ENCODE measurements around the gene MOCS3.
"Not testable (repeated sequence)": the region's sequence is repeated elsewhere in the genome, so short reads cannot be mapped to it uniquely, and the experiment has no call there.

Gene MOCS3

DNA sequence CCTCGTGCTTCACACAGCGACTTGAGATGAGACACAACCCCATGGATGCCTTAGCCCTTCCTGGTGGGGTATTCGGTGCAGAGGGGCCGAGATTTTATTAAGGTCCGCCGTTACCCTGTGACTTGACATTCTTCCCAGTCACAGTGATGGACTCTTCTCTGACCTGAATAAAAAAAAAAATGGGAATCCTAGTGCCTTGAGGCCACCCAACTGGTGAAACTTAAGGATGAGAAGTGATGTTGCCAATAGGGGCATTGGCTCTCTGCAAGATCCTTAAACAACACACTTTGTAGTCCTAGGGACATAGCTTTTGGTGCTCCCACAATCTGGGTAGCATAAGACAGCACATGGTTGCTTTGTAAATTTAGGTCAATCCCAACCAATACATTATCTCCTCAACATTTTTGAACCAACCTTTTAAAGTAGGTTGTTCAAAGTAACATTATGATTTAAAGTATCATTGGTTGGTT lies 26.6 kb upstream of the MOCS3 start:
- DNase-seq (ENCODE audit: low spot score): no peak

DNA sequence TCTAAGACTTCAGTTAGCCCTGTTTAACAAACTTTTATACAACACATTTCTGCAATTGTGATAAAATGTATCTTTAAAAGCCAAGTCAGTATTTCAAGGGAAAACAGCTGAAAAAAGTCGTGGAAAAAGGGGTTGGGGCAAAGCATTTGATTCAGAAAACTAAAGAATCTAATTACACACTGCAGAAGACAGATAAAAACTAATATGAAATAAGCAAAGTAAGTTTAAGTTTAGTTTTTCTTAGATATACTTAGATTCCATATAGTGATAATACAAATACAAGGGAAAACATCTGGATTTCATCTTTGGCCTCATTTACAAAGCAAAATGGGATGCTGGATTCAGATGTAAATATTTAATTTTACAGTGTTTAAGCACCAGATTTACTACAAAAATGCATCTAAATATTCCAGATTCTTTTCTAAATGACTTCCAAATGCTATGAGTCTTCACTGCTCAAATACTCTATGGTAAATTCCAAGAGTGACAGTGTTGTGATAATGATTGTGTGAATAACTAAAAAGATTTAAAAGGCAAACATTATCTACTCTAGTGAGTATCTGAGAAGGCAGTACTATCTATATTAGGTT lies 25.8 kb upstream of the MOCS3 start:
- no peak for DNase-seq (ENCODE audit: low spot score)

DNA sequence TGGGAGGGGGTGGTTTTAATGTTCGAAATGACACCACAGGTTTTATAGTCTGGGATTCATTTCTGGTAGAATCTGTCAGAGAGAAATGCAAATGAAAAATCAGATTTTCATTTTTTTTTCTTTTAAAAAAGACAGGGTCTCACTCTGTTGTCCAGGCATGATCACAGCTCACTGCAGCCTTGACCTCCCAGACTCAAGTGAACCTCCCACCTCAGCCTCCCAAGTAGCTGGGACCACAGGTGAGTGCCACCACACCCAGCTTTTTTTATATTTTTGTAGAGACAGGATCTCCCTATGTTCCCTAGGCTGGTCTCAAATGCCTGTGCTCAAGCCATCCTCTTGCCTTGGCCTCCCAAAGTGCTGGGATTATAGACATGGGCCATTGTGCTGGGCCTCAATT lies 25.0 kb upstream of the MOCS3 start:
- DNase-seq (ENCODE audit: low spot score): no peak

DNA sequence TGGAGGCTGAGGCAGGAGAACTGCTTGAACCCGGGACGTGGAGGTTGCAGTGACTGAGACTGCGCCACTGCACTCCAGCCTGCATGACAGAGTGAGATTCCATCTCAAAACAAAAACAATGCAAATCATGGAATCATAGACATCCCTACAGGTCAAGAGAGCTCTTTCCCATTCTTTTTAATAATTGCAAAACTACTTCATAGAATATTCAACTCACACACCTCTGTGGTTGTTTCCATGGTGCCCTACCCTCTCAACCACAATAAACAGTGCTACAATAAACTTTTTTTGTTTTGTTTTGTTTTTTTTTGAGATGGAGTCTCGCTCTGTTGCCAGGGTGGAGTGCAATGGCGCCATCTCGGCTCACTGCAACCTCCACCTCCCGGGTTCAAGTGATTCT lies 15.5 kb upstream of the MOCS3 start:
- no peak for DNase-seq (ENCODE audit: low spot score)

DNA sequence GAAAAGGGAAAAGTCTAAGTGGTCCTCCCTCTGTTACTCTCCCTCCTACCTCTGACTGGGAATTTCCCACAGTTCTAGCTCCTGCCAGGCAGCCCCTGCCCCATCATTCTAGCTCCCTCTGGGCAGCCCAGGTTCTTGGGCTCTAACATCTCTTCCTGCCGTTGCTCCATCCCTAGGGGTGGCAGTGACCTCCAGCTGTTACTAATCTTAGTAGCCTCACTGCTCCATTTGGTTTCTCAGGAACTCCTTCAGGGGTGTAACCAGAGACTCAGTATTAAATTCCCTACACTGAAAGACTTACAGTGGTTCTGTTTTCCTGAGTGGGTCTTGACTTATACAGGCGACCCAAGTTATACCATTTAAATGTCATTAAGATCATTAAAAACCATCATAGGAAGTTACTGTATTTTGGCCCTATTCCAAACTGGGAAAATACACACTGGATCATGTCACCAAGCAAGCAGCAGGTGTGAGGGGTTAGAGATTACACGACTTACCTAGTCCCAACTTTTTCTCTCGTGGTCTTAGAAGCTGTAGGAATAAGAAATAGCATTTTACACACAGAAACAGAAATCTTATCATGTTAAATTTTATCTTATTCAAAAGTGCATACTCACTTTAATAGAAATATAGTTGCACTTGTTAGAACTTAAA lies 10.4 kb upstream of the MOCS3 start:
- DNase-seq (ENCODE audit: low spot score): no peak

DNA sequence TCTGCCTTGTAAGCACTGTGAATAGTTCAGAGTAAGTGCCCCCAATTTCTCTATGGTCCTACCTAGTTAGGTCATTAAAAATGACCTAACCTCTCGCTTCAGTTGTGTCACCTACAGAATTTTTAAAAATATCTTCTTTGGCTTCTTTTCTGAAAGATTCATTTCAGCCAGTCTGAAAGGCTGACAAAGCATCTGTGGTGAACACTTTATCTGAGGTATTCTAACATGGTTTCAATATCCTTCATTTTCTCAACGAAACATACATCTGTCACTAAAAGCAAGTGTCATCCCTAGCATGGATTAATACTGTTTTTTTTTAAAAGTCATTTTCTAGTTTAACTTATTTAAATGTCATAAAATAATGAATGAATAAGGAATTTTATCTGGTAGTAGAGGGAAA lies 5.4 kb upstream of the MOCS3 start:
- DNase-seq (ENCODE audit: low spot score): no peak

DNA sequence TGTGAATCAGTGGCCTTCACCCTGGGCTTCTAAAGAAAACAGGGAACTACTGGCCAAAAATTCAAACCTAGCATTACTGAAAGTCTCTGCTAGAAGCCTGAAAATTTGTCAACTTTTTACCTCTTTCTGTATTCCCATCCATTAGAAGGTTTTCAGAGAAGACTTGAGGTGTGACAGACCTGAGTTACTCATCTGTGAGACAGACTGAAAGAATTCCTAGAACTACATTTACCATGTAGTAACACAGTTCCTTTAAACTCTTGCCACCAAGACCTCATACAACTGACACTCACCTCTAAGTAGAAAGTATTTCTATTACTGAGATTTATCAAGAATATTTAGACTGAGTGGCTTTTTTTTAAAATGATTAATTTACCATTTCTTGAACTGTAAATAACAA lies 4.8 kb upstream of the MOCS3 start:
- no peak for DNase-seq (ENCODE audit: low spot score)

DNA sequence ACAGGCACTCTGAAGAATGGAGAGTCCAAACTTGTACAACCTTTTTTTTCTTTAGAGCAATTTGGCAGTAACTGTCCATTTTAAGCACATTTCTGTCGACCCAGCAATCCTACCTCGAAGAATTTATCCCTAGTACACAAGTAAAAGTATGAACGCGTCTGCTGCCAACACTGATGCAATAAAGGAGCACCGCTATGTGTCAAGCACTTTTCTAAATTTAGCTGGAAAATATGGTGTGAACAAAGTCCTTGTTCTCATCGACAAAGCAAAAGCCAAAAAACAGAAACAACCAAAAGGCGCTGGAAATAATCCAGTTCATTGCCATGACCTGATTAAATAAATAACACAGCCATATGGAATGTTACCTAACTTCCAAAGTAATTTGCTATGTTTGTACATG lies 1.3 kb upstream of the MOCS3 start:
- DNase-seq (ENCODE audit: low spot score): no peak

DNA sequence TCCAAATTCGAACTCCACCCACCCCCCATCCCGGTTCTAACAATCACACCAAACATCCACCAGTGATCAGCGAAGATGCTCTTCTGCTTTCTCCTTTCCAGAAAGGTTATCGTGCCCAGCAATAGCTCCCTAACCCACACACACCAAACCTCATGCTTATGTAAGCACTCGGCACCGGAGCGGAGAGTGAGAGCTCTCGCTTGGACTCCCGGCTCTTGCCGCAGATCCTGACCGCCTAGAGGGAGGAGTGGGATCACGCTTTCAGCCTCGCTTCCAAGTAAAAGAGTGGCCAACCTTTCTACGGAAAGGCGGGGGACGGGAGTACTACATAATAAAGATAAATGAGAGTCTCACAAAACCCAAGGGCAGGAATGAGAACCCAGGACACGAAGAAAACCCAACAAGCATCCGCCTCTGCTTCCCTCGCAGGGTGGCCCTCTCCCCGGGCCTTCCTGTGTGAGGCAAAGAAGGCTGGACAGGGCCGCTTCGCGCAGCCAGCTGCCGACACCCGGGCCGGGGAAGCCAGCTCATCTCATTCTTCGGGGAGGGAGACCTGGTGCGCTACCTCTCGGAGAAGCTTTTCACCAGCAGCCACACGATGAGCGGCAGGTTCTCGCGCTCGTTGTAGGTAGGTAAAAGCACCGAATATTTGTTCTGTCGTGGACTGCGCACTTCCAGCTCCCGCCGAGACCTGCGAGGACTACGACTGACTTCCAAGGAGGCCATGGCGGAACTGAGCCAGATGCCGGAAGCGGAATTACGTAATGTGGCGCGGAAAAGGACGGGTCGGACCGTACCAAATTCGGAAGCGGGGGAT lies 612 bp upstream of the MOCS3 start, which contains the start of gene DPM1:
TSS of gene DPM1 (minus strand) at position 735 of the 817 bp plus-strand sequence. CDS start at position 726, 9 bp downstream.
- DNase-seq (ENCODE audit: low spot score): peak; percentile 90

DNA sequence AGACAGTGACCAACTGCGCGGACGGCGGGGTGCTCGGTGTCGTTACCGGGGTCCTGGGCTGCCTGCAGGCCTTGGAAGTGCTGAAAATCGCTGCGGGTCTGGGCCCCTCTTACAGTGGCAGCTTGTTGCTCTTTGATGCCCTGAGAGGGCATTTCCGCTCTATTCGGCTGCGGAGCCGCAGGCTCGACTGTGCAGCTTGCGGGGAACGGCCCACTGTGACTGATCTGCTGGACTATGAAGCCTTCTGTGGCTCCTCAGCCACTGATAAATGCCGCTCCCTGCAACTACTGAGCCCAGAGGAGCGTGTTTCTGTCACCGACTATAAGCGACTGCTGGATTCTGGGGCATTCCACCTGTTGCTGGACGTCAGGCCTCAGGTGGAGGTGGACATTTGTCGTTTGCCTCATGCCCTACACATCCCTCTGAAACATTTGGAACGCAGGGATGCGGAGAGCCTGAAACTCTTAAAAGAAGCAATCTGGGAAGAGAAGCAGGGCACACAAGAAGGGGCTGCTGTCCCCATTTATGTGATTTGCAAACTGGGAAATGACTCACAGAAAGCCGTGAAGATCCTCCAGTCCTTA lies 1.0 kb downstream of the MOCS3 start:
- DNase-seq (ENCODE audit: low spot score): no peak

DNA sequence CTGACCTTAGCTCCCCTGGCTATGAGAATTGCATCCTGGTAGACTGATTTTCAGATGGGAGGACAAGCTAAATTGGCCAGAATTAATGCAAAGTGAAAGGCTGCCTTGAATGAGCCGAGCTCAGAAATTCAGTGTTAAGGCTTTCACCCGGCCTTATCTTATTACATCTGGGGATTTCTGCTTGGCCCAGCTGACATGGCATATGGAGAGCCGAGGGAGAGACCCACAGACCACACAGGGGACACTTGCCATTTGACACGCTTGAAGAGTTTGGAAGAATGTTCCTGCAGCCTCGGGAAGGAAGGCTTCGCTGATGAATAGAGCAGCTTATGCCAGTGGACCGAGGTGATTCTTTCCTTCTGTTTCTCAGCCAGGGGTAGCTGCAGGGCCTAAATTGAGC lies 9.0 kb downstream of the MOCS3 start:
- DNase-seq (ENCODE audit: low spot score): peak; percentile 76

DNA sequence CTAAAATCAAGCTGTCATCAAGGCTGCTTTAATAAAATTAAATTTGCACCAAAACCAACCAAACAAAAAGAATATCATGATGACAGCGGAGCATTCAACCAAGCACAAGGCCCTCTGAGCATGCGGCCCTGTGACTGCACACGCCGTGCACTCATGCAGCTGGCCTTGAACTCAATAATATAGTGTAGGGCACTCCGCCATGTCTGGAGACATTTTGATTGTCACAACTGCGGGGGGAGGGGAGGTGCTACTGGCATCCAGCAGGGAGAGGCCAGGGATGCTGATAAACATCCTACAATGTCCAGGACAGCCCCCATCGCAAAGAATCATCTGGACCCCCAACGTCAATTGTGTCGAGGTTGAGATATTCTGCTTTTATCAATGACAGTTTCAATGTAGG lies 9.7 kb downstream of the MOCS3 start:
- DNase-seq (ENCODE audit: low spot score): peak; percentile 44

DNA sequence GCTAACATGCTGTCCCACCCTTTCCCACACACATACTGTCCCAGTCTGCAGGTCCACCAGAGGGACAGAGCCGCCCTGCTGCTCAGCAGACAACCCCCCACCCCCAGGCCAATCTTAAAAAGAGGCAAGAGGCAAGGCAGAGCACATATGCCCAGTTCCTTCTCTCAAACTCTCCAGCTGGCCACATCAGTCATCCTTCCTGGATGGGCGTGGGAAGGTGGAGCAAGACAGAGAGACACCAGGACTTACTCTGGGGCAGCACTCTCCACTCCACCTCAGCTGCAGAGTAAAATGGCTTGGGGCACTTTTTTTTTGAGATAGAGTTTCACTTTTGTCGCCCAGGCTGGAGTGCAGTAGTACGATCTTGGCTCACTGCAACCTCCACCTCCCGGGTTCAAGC lies 10.8 kb downstream of the MOCS3 start:
- DNase-seq (ENCODE audit: low spot score): peak; percentile 42

DNA sequence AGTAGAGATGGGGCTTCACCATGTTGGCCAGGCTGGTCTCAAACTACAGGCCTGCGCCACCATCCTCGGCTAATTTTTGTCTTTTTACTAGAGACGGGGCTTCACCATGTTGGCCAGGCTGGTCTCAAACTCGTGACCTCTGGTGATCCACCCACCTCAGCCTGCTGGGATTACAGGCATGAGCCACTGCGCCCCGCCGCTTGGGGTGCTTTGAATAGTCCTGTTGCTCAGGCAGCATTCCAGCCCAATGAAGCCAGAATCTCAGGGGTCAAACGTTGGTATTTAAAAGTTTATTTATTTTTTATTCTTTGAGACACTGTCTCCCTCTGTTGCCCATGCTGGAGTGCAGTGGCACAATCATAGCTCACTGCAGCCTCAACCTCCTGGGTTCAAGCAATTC lies 11.3 kb downstream of the MOCS3 start:
- peak; percentile 29 for DNase-seq (ENCODE audit: low spot score)

DNA sequence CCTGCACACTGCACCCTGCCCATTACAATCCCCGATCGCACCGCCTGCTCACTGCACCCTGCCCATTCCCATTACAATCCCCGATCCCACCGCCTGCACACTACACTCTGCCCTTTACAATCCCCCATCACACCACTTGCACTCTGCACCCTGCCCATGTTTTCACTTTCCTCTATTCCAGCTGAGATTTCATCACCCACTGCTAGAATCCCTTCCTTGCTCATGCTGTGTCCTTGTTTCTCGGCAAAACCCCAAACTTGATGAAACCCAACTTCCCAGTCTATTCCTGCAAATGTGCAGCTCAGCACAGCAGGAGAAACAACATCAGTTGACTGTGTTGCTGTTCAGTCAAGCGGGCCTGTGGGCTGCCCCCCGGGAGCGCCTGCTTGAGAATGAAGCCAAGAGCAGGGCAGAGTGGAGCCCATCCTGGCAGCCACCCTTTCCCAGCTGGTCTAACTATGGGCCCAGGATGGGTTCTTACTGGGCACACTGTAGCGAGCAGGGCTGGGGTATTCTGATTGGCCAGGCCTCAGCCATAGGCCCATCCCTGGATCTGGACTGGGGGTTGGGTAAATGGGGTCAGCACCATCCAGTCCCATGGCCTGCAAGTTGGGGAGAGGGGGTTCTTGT lies 17.2 kb downstream of the MOCS3 start:
- no peak for DNase-seq (ENCODE audit: low spot score)

DNA sequence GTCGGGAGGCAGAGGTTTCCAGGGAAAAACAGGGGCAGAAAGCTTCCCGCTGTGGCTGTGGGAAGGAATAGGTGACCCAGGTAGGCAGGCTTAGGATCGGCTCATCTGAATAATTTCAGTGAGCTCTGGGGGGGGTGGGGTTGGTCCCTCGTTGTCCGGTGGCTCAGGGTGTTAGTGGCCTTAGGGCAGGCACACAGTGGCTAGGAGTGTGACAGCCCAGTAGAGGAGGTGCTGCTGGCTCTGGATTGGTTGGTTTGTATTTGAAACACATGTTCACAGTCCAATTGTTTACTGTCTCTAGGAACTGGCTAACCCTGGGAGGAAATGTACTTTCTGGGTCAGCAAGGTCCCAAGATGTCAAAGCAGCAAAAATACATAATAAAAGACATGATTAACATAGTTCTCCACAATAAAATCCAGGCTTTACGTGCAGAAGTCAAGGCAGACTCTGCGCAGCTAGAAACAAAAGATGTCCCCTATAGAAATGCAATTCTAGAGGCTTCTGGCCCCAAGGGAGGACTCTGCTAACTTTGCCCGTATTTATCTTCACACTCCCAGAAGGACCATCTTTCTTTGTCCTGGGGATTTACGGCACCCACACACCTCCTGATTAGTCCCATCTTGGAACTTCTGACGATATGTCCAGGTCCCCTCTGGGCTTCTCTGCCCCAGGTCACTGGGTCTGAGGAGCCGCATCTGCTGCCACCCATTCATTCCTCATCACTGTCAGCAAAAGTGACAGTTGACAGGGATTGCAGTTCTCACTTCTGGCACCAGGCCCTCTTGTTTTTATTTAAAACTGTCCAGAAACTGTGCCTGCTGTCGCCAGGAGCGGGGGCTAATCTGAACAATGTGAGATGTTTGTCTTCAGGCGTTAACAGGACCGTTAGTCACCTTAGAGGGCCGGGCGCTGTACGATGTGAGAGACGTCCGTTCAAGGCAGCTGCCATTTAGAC lies 18.7 kb downstream of the MOCS3 start:
- no peak for DNase-seq (ENCODE audit: low spot score)

DNA sequence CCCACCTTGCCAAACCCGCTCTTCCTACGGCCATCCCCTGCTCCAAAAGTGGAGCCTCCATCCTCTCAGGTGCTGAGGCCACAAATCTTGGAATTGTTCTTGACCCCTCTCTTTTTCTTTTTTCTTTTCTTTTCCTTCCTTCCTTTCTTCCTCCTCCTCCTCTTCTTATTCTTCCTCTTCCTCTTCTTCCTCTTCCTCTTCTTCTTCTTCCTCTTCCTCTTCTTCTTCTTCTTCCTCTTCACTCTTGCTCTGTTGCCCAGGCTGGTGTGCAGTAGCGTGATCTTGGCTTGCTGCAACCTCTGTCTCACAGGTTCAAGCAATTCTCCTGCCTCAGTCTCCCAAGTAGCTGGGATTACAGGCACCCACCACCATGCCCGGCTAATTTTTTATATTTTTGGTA lies 19.9 kb downstream of the MOCS3 start:
- DNase-seq (ENCODE audit: low spot score): not testable (repeated sequence)

DNA sequence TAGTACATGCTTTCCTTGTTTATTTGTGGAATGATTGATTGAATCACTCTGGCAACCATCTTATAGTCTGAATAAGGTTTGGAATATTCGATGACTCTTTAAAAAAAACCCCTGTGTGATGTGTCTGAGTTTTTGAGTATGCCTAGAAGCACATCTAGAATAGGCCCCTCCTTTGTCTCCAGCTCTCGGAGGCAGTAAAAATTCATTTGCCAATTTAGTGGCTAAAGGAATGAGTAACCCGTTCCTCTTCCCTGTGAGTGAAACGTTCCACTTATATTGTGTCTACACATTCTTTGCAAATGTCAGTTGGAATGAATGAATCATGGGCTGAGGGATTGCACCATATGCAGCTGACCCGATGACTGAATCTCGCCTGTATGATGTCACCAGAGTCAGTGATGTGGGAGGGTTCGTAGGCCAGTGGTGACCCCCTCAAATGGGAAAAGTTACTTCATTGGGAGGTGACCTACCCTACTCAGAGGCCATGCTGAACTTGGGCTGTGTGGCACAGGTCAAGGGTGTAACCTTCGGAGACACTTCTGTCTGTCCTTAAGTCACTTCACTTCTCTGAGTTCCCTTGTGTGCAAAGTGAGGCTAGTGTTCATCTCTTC lies 21.6 kb downstream of the MOCS3 start:
- no peak for DNase-seq (ENCODE audit: low spot score)

DNA sequence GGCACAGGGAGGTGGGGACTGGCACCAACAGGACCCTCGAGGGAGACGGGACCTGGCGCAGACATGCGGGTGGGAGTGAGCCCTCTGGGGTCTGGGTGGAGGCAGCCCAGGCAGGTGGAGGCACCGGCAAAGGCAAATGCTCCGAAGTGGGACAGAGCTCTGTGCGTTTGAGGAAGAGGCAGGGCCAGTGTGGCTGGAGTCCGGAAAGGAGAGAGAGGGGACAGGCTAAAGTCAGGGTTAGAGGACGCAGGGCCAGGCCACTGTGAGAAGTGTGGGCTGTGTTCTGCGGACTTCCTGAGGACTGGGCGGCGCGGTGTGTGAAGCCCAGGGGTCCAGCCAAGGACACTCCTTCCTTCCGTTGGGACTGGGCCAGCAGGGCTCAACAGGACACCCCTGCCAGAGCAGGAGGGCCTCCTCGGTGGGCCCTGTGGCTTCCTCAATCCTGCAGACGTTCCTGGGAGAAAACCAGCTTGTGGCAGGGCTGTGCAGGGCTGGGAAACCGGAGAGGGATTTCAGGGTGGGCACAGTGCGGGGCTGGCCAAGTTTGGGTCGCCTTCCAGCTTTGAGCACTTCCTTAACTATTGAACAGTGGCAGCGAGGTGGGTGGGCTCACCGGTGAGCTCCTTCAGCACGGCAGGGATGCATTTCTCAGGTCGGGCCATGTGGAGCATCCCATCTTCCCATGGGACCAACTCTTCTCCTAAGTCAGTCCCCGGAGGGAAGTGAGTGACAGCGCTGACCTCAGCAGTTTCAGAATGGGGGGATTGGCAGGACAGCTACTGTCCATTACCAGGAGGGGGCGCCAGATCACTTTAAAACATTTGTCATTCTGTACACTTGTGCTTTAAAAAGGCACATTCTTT lies 22.5 kb downstream of the MOCS3 start:
- DNase-seq (ENCODE audit: low spot score): peak; percentile 76

DNA sequence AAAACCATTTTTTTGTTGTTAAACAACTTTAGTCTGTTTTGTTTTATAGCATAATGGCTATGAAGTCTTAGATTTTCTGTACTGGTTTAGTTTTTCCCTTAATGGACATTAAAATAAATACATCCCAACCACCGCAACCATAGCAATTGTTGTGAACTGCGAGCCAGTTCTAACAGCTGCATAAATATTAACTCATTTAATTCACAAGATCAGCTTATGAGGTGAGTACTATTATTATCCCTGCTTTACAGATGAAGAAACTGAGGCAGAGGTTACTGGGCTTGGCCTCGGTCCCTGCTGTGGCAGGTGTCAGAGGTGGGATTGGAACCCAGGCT lies 23.1 kb downstream of the MOCS3 start:
- DNase-seq (ENCODE audit: low spot score): no peak
